ENCODE measurements around the gene SH3BP5L.

SH3BP5L gene

GRCh38 chr1:248825909-248826760 lies at the start of gene SH3BP5L:
SH3BP5L (minus strand) TSS chr1:248825915; CDS start chr1:248824935, 980 bp downstream.
- DNase-seq (ENCODE audit: low read depth in 2 of 2) = peak; percentile 73 to 76

- peak; percentile 68 to 78 for DNase-seq (ENCODE audit: low read depth in 2 of 2)
These were observed 48.3 kb upstream of the SH3BP5L start for GRCh38 chr1:248873993-248874533.

GRCh38 chr1:248873409-248873992 lies 47.8 kb upstream of the SH3BP5L start:
- DNase-seq (ENCODE audit: low read depth in 2 of 2) = peak; percentile 86 to 88

- DNase-seq (ENCODE audit: low read depth in 2 of 2) = no peak
These were observed 47.2 kb upstream of the SH3BP5L start for GRCh38 chr1:248872752-248873408.

DNA sequence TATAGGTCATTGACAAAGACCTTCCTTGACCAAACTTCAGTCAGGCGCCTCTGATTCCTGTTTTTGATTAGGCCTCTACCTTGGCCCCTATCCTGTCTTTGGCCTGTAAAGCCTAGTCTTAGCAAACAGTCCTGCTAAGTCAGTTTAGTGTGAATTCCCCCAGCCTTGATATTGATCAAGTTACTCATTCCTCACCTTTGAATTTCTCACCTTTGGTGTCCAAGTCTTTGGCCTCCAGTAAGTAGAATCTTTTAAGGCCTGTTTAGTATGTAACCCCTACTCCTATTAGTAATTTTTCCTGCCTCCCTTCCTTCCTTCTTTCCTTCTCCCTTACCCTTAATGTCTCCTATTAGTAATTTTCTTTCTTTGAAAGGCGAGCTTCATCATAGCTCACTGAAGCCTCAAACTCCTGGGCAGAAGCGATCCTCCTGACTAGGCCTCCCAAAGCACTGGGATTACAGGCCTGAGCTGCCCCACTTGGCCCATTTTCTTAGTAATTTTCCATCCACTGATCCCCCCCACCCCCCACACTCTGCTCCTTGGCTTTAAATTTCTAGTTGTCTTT lies 46.2 kb upstream of the SH3BP5L start:
- DNase-seq (ENCODE audit: low read depth in 2 of 2) = no peak

GRCh38 chr1:248862998-248863881 lies 37.5 kb upstream of the SH3BP5L start:
- peak; percentile 61 to 68 for DNase-seq (ENCODE audit: low read depth in 2 of 2)

DNA sequence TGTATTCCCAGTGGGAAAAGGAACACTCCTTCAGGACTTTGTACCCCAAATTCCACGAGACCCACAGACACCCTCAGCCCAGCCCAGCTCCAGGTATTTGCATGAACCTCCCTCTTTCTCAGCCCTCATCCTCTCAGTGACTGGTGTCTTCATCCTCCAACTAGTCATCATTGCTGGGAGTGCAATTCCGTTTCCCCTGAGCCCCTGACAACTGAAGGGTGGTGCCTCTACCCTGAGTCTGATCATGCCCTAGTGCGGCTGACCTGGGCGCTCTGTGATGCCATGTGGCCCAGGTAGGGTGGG lies 36.9 kb upstream of the SH3BP5L start:
- no peak for DNase-seq (ENCODE audit: low read depth in 2 of 2)

GRCh38 chr1:248861616-248862015 lies 35.9 kb upstream of the SH3BP5L start:
- no peak for DNase-seq (ENCODE audit: low read depth in 2 of 2)

DNA sequence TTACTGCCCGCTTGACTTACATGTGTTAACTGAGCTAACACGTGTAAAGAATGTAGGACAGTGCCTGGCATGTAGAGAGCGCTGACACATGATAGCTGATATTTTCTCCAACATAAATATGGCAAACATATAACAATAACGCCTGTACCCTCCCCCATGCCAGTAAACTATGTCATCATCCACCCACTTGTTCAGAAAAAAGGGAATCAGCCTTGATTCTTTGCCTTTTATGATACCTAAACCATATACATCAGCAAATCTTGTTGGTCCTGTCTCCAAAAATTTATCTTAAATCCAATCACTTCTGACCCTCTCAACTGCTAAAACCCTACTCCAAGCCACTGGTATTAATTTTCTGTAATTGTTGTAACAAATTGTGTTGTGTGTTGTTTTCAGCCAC lies 34.3 kb upstream of the SH3BP5L start:
- DNase-seq (ENCODE audit: low read depth in 2 of 2) = no peak

DNA sequence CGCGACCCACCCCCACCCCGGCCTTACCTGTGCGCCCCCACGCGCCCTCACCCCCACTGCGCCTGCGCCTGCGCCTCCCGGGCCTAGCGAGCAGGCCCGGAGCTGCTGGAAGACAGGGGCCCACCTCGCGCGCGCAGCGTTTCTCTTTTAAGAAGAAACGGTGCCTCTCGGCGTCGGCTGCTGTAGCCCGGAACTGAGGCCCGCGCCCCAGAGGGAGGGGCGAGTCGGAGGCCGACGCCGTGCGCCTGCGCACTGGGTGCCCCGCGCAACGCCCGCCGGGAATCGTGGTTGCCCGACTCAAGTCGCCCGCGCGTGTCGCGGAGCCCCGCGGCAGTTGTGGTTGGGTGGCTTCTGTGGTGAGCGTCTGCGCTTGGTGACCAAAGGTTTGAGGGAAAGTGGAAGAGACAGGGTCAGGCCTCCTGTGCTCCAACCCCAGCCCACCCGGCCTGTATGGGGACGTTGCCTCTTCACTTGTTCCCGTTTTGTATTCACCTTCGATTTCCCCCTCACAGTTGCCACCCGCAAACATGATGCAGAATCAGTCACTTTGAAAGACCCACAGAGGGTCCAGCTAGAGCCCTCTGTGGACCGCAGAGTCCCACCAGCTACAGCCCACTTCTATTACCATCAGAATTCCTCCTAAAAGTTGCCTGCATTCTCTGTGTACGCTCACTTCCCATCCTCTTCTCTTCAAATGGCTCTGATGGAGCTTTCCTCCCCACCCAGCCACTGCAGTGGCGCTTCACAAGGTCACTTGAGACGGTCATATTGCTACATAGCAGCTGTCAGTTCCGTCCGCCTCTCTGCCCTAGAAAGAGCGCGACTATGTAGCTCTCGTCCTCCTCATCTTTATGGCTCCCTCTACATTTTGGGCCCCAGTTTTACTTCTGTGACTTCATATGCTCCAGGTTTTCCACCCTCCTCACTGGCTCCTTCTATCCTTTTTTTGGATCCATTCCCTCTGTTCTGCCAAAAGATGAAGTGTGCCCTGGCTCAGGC lies 33.5 kb upstream of the SH3BP5L start, which contains the start of gene ZNF692:
TSS of gene ZNF692 (minus strand) at position 195 of the 999 bp plus-strand sequence. CDS start 776 bp downstream, outside the sequence.
- DNase-seq (ENCODE audit: low read depth in 2 of 2) = peak; percentile 91 to 92

DNA sequence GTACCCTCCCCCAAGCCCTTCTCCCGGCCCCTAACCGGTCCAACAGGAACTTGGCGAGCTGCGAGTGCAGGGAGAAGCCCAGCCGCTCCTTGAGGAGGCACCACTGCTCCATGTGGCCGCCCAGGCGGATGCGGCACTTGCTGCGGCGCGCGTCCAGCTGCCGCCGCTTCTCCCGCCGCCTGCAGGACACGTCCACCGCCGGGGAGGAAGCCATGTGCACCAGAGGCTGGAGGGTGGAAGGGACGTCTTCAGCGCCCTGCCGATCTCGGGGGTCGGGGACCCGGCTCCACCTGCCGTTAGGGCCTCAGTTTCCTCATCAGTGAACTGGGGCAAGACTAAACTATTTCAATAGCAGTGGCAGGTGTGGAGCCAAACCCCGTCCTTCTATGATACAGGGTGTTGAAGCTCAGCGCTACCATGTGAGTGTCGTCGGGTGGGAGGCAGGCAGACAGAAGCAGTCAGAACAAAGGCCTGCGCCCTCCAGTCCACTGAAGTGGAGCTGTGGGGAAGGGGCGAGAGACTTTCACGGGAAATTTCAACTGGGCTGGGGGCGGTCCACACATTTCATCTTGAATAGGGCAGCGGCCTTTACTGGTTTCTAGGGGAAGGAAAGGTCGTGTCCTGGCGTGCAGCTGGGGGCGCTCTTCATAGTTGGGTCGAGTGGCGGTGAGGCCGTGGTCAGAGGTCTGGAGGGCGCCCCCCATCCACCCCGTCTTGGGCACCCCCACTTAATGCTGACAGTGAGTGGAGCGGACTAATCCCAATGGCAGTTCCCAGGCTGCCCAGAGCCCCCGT lies 32.6 kb upstream of the SH3BP5L start:
- DNase-seq (ENCODE audit: low read depth in 2 of 2) = no peak

DNA sequence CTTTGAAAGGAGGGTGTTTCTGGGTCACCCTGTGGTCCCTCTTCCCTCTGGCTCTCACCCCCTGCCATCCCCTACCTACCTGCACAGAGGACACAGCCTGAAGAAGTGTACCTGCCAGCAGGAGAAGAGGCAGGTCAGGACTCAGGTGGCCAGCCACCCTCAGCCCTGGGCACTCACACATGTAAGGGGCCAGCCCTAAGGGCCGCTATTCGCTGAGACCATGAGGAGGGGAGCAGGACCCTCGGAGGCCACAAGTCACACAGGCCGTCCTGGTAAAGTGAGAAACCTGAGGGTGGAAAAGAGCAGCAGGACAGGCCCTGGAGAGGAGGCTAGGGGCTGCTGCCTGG lies 32.0 kb upstream of the SH3BP5L start:
- no peak for DNase-seq (ENCODE audit: low read depth in 2 of 2)

- no peak for DNase-seq (ENCODE audit: low read depth in 2 of 2)
These were observed 31.5 kb upstream of the SH3BP5L start for GRCh38 chr1:248857201-248857600.

GRCh38 chr1:248856176-248856575 lies 30.5 kb upstream of the SH3BP5L start:
- DNase-seq (ENCODE audit: low read depth in 2 of 2) = no peak

DNA sequence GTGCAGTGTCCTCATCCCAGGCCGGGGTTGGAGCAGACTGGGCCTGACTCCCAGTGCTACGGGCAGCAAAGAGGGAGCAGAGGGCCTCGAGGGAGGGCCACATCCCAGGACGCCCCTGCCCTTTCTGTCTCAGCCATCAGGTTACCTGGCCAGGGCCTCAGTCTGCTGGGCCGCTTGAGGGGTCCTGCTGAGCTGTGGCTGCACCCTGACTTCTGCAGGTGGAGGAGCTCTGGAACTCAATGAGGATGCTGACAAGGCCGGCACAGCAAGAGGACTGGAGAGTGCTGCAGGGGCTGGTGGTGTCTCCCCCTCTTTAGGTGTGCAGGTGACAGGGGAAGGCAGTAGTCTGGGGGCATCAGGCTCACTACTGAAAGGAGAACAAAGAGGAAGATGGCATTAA lies 29.9 kb upstream of the SH3BP5L start:
- no peak for DNase-seq (ENCODE audit: low read depth in 2 of 2)

DNA sequence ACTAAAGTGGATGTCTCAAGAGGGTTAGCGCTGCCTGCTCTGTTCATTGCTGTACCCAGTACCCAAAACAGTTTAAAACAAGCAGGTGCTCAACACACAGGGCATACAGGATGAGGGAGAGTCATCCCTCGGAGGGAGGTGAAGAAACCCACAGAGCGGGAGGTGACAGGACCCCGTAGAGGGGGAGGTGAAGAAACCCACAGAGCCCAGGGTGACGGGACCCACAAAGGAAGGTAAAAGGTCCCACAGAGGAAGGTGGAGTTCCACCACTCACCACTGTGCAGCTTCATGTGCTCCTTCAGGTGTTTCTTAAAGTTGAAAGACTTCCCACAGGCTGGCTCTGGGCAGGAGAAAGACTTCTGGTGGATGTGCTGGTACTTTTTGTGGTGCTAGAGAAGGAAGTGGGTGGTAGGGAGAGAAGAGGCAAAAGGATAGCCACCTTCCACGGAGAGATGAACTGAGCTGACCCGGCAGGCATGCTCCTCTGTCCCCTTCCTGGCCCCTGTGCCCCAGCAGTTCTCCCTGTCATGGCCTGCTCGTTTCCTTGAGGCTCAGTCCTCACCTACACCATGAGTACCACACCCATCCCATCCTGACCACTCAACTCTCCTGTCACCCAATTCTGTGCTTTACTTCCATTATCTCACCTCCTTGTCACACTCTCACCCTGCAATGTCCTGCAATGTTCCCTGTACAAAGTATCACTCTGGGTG lies 28.1 kb upstream of the SH3BP5L start:
- no peak for DNase-seq (ENCODE audit: low read depth in 2 of 2)

GRCh38 chr1:248852481-248853405 lies 27.0 kb upstream of the SH3BP5L start:
- DNase-seq (ENCODE audit: low read depth in 2 of 2) = no peak

All from stimulated activated CD8-positive, alpha-beta memory T cell treated with anti-CD3 and anti-CD28 coated beads, Interleukin-7, amount 100 ng/mL, for 1 hour (primary cell).